PFSK-1 (cell line): Measurements from ENCODE around the gene G3BP1. TPM values are rescaled to one million over a fixed set of nuclear protein-coding genes. Genes with fewer than 3 reads are reported as not detected.

ENCODE experiments used
- FOXP2 ChIP-seq: optimal IDR thresholded peaks from 2 replicates; pipeline ENCODE3; 2011; ENCODE audit warnings: borderline replicate concordance, control low read depth, inconsistent platforms; ENCODE audit not compliant: insufficient read depth; ENCODE audit errors: extremely low read length, extremely low read depth
- POLR2AphosphoS5 ChIP-seq: IDR thresholded peaks from 2 replicates; pipeline ENCODE4 v1.6.1; 2012; ENCODE audit warnings: low read depth, mild to moderate bottlenecking, control low read depth, low read length, moderate library complexity
- SIN3A ChIP-seq: IDR thresholded peaks from 2 replicates; pipeline ENCODE4 v1.6.1; 2012; ENCODE audit warnings: mild to moderate bottlenecking, low read length, moderate library complexity, borderline replicate concordance; ENCODE audit not compliant: insufficient read depth
- TAF1 ChIP-seq: IDR thresholded peaks from 2 replicates; pipeline ENCODE4 v1.6.1; 2012; ENCODE audit warnings: low read length, control low read depth, borderline replicate concordance; ENCODE audit not compliant: insufficient read depth
- polyA plus RNA-seq: library from polyadenylated mRNA; unstranded; fragments of >200 nt; gene quantifications from one replicate; pipeline ENCODE4 v1.2.1, GENCODE V29; 2012; ENCODE audit warnings: low read depth, missing spikeins; ENCODE audit not compliant: insufficient read length
- TF ChIP-seq, protein P1 (sequence below), 2 experiments: IDR thresholded peaks; 2 replicates each; pipeline versions ENCODE4 v1.6.1 to v1.8.0; 2011 to 2012; ENCODE audit warnings: low read depth in 2 of 2, low read length in 2 of 2, control low read depth in 1 of 2, inconsistent platforms in 1 of 2, mild to moderate bottlenecking in 1 of 2, moderate library complexity in 1 of 2; ENCODE audit not compliant: insufficient read depth in 1 of 2

Gene G3BP1
- polyA plus RNA-seq = 88.6 TPM

DNA sequence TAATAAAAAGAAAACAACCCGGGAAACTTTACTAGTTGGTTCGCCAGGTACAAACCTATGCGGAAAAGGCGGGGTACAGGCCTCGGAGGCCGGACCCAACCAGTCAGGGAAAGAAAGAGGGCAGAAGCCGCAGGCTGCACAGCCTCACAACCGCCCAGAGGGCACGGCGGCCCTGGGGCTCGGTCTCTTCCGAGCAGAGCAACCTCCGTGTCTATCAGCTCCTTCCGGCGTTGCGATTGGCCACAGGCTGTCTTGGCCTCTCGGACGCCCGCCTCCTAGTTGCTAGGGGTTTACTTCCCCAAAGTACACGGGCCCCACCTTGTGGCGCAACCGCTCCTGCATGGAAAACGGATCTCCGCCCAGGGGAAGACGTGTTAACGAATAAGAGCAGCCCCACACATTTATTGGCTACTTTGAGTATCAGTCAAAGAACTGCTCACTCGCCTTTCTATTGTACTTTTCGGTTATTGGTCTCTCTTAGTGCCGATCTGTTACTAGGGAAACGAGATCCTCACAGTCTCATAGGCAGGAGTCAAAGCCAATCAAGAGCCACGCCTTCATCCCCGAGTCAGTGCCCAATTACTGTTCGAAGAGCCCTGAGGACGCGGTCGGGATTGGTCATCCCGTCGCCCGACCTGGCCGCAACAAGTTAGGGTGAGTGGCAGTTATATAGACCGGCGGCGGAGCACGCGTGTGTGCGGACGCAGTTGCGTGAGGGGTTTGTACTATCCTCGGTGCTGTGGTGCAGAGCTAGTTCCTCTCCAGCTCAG is at the start of gene G3BP1:
G3BP1 (plus strand) TSS at position 696 of the 770 bp plus-strand sequence. CDS start 14,667 bp downstream, outside the sequence.
- TF ChIP-seq SIN3A (peak; percentile 96; the same call in 1 of the 2 replicates), FOXP2 (peak; percentile 90), POLR2AphosphoS5 (peak; percentile 98), TAF1 (peak; percentile 98)
- TF ChIP-seq, protein P1, sequence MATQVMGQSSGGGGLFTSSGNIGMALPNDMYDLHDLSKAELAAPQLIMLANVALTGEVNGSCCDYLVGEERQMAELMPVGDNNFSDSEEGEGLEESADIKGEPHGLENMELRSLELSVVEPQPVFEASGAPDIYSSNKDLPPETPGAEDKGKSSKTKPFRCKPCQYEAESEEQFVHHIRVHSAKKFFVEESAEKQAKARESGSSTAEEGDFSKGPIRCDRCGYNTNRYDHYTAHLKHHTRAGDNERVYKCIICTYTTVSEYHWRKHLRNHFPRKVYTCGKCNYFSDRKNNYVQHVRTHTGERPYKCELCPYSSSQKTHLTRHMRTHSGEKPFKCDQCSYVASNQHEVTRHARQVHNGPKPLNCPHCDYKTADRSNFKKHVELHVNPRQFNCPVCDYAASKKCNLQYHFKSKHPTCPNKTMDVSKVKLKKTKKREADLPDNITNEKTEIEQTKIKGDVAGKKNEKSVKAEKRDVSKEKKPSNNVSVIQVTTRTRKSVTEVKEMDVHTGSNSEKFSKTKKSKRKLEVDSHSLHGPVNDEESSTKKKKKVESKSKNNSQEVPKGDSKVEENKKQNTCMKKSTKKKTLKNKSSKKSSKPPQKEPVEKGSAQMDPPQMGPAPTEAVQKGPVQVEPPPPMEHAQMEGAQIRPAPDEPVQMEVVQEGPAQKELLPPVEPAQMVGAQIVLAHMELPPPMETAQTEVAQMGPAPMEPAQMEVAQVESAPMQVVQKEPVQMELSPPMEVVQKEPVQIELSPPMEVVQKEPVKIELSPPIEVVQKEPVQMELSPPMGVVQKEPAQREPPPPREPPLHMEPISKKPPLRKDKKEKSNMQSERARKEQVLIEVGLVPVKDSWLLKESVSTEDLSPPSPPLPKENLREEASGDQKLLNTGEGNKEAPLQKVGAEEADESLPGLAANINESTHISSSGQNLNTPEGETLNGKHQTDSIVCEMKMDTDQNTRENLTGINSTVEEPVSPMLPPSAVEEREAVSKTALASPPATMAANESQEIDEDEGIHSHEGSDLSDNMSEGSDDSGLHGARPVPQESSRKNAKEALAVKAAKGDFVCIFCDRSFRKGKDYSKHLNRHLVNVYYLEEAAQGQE (IDR thresholded peaks at IDR 0.05; ENCODE audit: insufficient read depth in 1 of 2, low read depth in 2 of 2, low read length in 2 of 2) = peak in 1 of 2 experiments; percentile 69; a peak in 1 of 4 replicates

DNA sequence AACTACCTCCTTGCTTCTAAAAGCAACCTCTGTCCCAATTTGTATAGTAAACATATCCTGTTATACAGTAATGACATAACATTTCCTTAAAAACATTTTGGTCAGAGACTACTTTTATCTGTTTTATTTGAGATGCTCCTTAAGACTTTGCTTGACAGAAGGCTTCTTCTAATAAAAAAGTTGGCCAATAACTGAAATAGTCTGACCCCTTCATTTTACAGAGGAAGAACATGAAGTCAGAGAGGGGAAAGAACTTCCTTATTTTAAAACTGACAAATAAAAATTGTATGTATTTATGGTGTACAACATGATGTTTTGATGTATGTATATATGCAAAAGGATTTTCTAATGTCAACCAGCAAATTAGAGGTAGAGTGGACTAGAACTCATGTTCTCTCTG is 49.2 kb upstream of the G3BP1 start:
- TF ChIP-seq SIN3A (no peak), FOXP2 (no peak), POLR2AphosphoS5 (no peak)

DNA sequence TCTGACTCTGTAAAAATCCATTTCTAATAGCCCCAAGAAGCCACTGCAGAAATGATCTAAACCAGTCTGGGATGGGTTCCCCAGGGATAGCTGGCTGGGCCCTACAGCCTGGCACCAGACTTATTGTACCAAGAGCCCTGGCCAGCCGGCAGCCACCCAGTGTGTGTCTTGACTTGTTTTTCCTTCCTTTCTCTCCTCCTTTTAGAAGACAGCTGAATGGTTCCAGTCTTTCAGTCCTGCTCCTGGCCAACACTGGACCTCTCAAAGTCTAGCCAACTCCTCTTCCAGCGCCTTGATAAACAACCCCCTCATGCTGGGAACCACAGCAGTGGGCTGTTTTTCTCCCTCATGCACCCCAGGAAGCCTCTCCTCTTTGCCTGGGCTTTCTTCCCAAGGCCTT is 47.4 kb upstream of the G3BP1 start:
- no peak for TF ChIP-seq FOXP2
- TF ChIP-seq, protein P1 (IDR thresholded peaks at IDR 0.05; ENCODE audit: insufficient read depth in 1 of 2, low read depth in 2 of 2, low read length in 2 of 2) = no peak
- no peak for TF ChIP-seq POLR2AphosphoS5
- TF ChIP-seq SIN3A = no peak
- no peak for TF ChIP-seq TAF1

DNA sequence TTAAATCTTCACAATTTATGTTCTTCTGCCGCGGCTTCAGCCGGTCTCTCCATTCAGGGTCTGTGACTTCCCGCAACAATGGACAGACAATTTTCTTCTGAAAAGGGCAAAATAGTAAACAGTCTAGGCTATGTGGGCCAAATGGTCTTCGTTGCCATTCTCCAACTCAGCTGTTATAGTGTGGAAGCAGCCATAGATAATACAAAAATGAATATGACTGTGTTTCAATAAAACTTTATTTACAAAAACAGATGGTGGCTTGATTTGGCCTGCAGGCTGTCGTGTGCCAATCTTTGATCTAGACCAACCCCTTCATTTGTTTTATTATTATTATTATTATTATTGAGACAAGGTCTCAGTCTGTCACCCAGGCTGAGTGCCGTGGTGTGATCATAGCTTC is 41.4 kb upstream of the G3BP1 start:
- no peak for TF ChIP-seq TAF1
- TF ChIP-seq SIN3A = no peak
- no peak for TF ChIP-seq POLR2AphosphoS5
- TF ChIP-seq, protein P1 (IDR thresholded peaks at IDR 0.05; ENCODE audit: insufficient read depth in 1 of 2, low read depth in 2 of 2, low read length in 2 of 2) = no peak
- TF ChIP-seq FOXP2 = no peak

DNA sequence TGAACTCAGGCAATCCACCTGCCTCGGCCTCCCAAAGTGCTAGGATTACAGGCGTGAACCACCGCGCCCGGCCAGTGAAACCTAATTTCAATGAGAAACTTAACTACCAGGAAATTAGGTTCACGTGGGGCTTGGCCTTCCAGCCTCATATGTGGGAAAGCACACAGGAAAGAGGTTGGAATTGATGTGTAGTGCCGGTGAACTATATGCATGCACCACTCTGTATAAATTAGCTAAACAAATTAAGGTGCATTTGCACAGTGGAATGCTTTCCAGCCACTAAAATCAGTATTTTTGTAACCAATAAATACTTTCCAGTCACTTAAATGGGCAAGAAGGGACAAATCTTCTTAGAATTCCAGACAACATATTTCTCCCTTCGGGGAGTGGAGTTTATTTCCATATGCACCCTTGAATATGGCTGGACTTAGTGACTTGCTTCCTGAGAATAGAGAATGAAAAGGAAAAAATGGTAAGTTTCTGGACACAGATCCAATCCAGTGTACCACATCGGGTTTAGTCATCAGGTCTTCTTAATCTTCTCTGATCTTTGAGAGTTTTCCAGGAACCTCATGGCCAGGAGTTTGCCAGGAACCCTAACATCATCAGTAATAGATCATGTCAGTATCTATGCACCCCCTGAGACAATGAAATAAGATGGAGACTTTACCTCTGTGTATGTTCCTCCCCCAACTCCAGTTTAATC is 38.2 kb upstream of the G3BP1 start:
- TF ChIP-seq, protein P1 (IDR thresholded peaks at IDR 0.05; ENCODE audit: insufficient read depth in 1 of 2, low read depth in 2 of 2, low read length in 2 of 2) = no peak
- no peak for TF ChIP-seq POLR2AphosphoS5
- TF ChIP-seq SIN3A = no peak
- TF ChIP-seq TAF1 = no peak
- no peak for TF ChIP-seq FOXP2
